K562 (cell line): ENCODE measurements around the gene MYL6B. TPM values are rescaled to one million over a fixed set of nuclear protein-coding genes. Genes with fewer than 3 reads are reported as not detected.

Source experiments
- CBFB ChIP-seq: sonication (generic); formaldehyde crosslinking; IDR thresholded peaks from 2 replicates; pipeline ENCODE4 v1.4.0; 2020; ENCODE audit warnings: mild to moderate bottlenecking, missing genetic modification reagents
- DMBX1 ChIP-seq: fragments of 250-450 bp; sonication (Bioruptor Pico); IDR thresholded peaks from 2 replicates; pipeline ENCODE4 v1.8.0; 2022; ENCODE audit warnings: inconsistent platforms, mild to moderate bottlenecking, moderate library complexity, borderline replicate concordance
- PYGO2 ChIP-seq: fragments of 450-650 bp; IDR thresholded peaks from 2 replicates; pipeline ENCODE4 v1.6.1; 2016; ENCODE audit warnings: mild to moderate bottlenecking, missing genetic modification characterization, moderate library complexity, missing compliant biosample characterization
- SUPT5H ChIP-seq: fragments of 450-650 bp; IDR thresholded peaks from 2 replicates; pipeline ENCODE4 v1.6.1; 2016
- ZNF212 ChIP-seq: fragments of 450-650 bp; formaldehyde crosslinking; IDR thresholded peaks from 2 replicates; pipeline ENCODE4 v1.4.0; 2020; ENCODE audit warnings: mild to moderate bottlenecking
- ZNF277 ChIP-seq: fragments of 250-450 bp; sonication (Bioruptor Pico); IDR thresholded peaks from 2 replicates; pipeline ENCODE4 v1.8.0; 2022; ENCODE audit warnings: inconsistent platforms, mild to moderate bottlenecking, moderate library complexity, borderline replicate concordance
- ZNF785 ChIP-seq: fragments of 250-450 bp; sonication (Bioruptor Pico); IDR thresholded peaks from 2 replicates; pipeline ENCODE4 v1.4.0; 2020; ENCODE audit warnings: mild to moderate bottlenecking
- ZNF79 ChIP-seq: fragments of 250-450 bp; sonication (Bioruptor Pico); IDR thresholded peaks from 2 replicates; pipeline ENCODE4 v1.4.0; 2020; ENCODE audit warnings: low read depth, mild to moderate bottlenecking, moderate library complexity
- polyA plus RNA-seq, 8 experiments: library from polyadenylated mRNA; depleted of rRNA in 4 of 8; stranded (reverse) in 5 of 8; unstranded in 3 of 8; fragments of >200 nt; fragmentation: Nextera tagmentation in 2 of 8; fragmentation: Illumina TruSeq in 1 of 8; extraction: Ambion mirVana in 2 of 8; extraction: Trizol in 1 of 8; gene quantifications; 2 replicates each; pipeline versions ENCODE4 v1.2.1 to v1.2.3, GENCODE V29; 2011 to 2014; ENCODE audit warnings: inconsistent platforms in 1 of 8, missing spikeins in 1 of 8
- total RNA-seq, 7 experiments: library from RNA; depleted of rRNA in 6 of 7; stranded (reverse); fragments of >200 nt in 6 of 7; fragmentation: Illumina TruSeq in 2 of 7; extraction: Trizol in 2 of 7; gene quantifications; 2 replicates each; pipeline versions ENCODE4 v1.2.1 to v1.2.3, GENCODE V29; 2011 to 2021; ENCODE audit warnings: low replicate concordance in 1 of 7
- TF ChIP-seq, protein P1 (sequence below): sonication (generic); formaldehyde crosslinking; IDR thresholded peaks from 2 replicates; pipeline ENCODE4 v1.8.0; 2023; ENCODE audit warnings: missing genetic modification reagents, mild to moderate bottlenecking, borderline replicate concordance
- TF ChIP-seq, protein P2 (sequence below): fragments of 450-650 bp; formaldehyde crosslinking; IDR thresholded peaks from 2 replicates; pipeline ENCODE4 v1.4.0; 2020; ENCODE audit warnings: mild to moderate bottlenecking, mixed read lengths

The MYL6B gene
- total and polyA plus RNA-seq, 9 of the 15 experiments (the other 6 are each of a cell fraction or from before 2014, with no cell fraction given), result 42.8 to 77.3 (median 68.6) TPM

- TF ChIP-seq, protein P1, sequence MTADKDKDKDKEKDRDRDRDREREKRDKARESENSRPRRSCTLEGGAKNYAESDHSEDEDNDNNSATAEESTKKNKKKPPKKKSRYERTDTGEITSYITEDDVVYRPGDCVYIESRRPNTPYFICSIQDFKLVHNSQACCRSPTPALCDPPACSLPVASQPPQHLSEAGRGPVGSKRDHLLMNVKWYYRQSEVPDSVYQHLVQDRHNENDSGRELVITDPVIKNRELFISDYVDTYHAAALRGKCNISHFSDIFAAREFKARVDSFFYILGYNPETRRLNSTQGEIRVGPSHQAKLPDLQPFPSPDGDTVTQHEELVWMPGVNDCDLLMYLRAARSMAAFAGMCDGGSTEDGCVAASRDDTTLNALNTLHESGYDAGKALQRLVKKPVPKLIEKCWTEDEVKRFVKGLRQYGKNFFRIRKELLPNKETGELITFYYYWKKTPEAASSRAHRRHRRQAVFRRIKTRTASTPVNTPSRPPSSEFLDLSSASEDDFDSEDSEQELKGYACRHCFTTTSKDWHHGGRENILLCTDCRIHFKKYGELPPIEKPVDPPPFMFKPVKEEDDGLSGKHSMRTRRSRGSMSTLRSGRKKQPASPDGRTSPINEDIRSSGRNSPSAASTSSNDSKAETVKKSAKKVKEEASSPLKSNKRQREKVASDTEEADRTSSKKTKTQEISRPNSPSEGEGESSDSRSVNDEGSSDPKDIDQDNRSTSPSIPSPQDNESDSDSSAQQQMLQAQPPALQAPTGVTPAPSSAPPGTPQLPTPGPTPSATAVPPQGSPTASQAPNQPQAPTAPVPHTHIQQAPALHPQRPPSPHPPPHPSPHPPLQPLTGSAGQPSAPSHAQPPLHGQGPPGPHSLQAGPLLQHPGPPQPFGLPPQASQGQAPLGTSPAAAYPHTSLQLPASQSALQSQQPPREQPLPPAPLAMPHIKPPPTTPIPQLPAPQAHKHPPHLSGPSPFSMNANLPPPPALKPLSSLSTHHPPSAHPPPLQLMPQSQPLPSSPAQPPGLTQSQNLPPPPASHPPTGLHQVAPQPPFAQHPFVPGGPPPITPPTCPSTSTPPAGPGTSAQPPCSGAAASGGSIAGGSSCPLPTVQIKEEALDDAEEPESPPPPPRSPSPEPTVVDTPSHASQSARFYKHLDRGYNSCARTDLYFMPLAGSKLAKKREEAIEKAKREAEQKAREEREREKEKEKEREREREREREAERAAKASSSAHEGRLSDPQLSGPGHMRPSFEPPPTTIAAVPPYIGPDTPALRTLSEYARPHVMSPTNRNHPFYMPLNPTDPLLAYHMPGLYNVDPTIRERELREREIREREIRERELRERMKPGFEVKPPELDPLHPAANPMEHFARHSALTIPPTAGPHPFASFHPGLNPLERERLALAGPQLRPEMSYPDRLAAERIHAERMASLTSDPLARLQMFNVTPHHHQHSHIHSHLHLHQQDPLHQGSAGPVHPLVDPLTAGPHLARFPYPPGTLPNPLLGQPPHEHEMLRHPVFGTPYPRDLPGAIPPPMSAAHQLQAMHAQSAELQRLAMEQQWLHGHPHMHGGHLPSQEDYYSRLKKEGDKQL (CRISPR knock-in tag), result no peak
- no peak for TF ChIP-seq PYGO2 (tag)
- no peak for TF ChIP-seq ZNF212
- no peak for TF ChIP-seq DMBX1
- no peak for TF ChIP-seq CBFB (CRISPR knock-in tag)
- TF ChIP-seq, protein P2, sequence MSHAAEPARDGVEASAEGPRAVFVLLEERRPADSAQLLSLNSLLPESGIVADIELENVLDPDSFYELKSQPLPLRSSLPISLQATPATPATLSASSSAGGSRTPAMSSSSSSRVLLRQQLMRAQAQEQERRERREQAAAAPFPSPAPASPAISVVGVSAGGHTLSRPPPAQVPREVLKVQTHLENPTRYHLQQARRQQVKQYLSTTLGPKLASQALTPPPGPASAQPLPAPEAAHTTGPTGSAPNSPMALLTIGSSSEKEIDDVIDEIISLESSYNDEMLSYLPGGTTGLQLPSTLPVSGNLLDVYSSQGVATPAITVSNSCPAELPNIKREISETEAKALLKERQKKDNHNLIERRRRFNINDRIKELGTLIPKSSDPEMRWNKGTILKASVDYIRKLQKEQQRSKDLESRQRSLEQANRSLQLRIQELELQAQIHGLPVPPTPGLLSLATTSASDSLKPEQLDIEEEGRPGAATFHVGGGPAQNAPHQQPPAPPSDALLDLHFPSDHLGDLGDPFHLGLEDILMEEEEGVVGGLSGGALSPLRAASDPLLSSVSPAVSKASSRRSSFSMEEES (CRISPR knock-in tag), result no peak
- TF ChIP-seq ZNF79 (CRISPR knock-in tag), result no peak
- TF ChIP-seq ZNF785, result no peak
- TF ChIP-seq SUPT5H, result no peak
- TF ChIP-seq ZNF277, result no peak
Observed at GRCh38 chr12:56119361-56119796, 33.0 kb upstream of the MYL6B start (continued).
